RPMI8226 (cell line): ENCODE data around the gene GALNS.

Experiments
- DNase-seq: peaks from one replicate; pipeline ENCODE4 v3.0.0-alpha.2; 2015

GALNS gene

GRCh38 chr16:88855176-88855575 is 1.6 kb downstream of the GALNS start:
- no peak for DNase-seq

DNA sequence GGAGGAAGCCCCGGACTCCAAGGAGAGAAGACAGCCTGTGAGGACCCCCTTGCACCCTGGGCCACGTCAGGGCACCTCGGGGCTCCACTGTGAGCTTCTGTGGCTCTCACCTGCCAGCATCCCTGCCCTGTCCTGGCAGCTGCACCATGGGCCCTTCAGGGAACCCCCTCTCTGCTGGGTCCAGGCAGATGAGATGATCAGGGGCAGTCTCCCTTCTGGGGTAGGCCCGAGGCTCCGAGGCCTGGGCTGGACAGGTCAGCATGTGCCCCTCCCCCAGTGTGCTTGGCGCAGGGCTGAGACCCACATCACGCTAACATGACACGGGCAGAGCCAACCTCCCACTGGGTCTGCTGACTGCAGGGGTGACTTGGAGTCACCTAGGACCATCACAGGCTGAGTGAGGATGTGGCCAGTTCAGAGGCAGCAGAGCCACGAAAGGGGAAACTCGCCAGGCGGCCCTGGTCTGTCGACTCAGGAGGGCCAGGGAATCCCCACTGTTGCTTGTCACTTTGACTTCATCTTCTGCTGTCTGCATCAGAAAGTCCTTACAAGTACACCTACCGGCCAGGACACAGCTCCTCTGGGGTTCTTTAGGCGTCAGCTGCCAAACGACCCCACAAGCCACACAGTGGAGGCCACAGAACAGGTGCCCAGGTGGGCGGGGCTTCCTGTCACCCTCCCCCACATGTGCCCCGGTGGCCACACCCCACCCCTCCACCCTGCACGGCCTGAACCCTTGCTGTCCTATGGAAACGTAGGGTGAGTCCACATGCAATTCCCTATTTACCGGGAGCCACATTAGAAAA is 2.2 kb downstream of the GALNS start:
- no peak for DNase-seq

- DNase-seq = no peak
Observed at GRCh38 chr16:88853325-88853941, 3.3 kb downstream of the GALNS start.

DNA sequence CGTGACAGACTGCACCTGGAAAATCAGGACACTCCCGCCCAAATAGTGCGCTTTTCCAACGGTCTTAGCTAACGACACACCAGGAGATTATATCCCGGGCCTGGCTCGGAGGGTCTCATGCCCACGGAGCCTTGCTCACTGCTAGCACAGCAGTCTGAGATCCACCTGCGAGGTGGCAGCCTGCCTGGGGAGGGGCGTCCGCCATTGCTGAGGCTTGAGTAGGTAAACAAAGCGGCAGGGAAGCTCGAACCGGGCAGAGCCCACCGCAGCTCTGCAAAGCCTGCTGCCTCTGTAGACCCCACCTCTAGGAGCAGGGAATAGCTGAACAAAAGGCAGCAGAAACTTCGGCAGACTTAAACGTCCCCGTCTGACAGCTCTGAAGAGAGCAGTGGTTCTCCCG is 5.1 kb downstream of the GALNS start:
- no peak for DNase-seq

DNA sequence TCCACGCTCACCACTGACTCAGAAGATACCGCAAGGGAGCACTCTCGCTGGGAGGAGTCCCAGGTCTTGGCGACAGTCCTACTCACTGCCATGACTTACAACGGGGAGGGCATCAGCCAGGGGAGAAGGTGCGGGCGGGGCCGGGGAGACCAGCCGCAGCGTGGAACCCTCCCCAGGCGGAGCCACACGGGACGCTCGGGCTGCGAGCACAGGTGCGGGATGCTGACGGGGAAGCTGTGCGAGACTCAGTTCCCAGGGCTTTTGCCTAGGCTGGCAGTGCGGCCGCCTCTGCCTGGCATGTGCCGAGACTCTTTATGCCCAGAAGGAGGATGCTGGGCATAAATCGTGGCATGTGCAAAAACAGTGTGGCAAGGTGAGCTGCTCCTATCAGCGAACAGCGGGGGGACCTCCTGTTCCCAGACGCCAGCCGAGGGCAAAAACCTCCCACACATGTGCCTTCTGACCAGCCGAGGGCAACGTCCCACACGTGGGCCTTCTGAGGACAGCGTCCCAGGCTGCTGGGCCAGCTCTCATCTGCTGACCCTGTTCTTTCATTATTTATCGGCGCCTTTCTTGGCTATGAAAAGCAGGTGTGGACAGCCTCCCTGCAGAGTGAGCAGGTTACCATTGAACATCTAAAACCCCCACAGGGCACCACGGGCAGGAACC is 6.1 kb downstream of the GALNS start:
- DNase-seq = no peak

DNA sequence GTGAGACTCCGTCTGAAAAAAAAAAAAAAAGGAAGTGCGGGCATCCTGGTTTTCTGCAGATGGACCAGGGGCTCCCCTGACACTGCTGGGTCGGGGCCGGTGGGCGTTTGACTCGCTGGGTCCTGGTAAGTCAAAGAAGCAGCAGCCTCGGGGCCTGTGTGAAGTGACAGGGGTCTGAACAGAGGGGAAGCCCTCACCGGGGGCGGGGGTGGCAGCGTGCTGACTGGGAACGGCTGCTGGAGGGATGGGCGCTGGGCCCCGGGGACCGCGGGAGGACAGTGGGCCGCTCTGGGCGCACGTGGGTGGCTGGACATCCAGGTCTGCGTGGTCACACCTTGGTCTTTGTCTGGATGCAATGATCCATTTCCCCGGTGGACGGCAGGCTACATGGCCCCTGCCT is 8.2 kb downstream of the GALNS start:
- DNase-seq = no peak

- DNase-seq = no peak
Observed at GRCh38 chr16:88847654-88848053, 9.1 kb downstream of the GALNS start.

- DNase-seq = no peak
Observed at GRCh38 chr16:88846088-88846487, 10.7 kb downstream of the GALNS start.

- DNase-seq = no peak
Observed at GRCh38 chr16:88844419-88845036, 12.2 kb downstream of the GALNS start.

- no peak for DNase-seq
Observed at GRCh38 chr16:88843256-88843655, 13.5 kb downstream of the GALNS start.

- DNase-seq = no peak
Observed at GRCh38 chr16:88842806-88843205, 13.9 kb downstream of the GALNS start.

GRCh38 chr16:88842308-88842756 is 14.4 kb downstream of the GALNS start:
- no peak for DNase-seq

DNA sequence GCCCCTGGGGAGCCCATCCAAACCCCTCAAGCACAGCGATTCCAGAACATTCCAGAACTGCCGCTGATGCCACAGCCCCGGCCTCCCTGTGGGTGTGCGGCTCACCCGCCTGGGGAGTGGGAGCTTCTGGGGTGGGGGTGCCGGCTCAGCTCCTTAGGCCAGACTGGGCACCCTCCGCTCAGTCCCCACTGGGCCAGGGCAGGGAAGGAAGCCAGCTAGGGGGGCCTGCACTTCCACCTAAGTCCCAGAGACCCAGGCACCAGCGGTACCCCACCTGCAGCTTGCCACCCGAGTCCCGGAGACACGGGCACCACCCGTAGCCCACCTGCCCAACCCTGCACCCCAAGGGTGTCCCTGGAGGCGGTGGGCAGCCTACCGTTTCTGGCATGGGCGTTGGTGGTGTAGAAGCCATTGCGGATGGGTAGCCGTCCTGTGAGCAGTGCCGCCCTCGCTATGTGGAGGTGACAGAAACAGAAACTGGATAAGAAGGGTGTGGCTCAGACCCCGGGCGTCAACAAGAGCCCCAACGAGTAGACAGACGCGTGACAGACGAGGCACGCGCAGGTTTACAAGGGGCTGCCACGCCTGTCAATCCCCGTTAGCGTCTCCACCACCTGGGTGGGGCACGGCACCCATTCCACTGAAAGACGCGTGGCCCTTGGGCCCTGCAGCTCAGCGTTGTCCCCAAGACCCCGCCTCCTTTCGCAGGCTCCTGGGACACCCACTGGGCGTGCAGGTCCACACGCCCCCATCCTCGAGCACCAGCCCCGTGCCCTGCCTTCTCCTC is 15.0 kb downstream of the GALNS start:
- DNase-seq = no peak

- no peak for DNase-seq
Observed at GRCh38 chr16:88840600-88841215, 16.0 kb downstream of the GALNS start.

DNA sequence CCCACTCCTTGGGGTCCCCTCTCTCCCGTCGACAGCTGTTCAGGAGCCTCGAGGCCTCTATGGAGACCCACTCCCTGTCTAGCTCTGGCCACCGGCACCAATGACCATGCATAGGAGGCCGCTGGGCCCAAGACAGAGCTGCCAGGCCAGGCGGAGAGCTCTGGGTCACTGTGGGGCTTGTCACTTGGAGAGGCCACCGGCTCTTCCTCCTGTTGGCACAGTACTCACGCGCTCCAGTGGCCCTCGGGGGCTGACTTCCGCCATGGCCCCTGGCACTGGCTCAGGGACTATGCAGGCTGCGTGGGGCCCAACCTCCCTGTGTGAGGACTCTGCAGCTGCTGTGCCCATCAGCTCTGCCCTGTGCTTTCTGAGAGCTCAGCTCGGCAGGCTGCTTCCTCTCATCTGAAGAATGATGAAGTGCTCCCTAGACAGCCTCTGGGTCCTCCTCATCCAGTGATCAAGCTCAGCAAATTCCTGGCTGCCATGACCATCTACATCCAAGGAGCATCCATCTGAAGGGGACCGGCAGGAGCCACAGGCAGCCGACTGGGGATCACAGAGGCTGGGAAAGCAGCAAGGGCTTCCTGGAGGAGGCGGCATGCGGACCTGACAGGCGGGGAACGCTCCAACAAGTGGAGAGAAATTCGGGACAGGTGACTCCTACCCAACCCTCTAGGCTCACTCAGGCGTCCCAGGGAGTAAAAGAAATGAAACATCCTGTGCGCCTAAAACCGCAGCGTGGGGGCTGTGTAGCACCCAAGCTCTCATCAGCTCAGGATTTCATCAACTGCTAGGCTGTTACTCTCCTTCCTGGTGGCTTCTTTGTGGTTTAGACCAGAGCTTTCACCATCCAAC is 16.8 kb downstream of the GALNS start:
- no peak for DNase-seq

DNA sequence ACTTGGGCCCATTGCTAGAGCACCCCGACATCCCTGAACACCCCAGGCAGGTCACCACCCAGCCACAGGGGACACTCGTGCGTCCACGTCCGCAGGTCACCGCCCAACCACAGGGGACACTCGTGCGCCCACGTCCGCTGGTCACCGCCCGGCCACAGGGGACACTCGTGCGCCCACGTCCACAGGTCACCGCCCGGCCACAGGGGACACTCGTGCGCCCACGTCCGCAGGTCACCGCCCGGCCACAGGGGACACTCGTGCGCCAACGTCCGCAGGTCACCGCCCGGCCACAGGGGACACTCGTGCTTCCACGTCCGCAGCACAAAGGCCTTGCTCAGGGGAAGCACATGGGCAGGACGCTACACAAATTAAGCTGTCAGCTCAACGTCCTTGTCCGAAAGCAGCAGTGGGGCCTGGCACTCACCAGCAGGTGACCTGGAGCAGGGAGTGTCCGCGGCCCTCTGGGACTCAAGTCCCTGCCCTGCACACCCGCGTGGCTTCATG is 17.7 kb downstream of the GALNS start:
- DNase-seq = no peak

- no peak for DNase-seq
Observed at GRCh38 chr16:88838566-88838965, 18.2 kb downstream of the GALNS start.

DNA sequence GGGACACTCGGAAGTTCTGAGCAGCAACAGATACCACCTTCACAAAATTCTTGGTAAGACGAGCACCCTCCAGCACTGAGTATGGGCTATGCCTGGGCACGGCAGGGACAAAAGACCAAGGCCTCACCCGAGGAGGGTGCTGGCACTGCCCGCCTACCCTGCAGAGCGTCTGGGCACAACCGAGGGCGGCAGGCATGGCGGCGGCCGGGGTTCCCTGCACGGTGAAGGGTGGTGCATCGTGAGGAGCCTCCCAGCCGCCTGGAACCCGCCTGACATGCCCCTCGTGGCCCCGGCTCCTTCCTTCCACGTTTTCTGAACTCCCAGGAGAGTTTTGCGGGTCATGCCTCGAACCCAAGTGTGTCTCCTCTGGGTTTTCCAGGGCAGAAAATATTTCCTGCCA is 18.9 kb downstream of the GALNS start:
- DNase-seq = no peak

- DNase-seq = no peak
Observed at GRCh38 chr16:88836791-88837190, 20.0 kb downstream of the GALNS start.

- no peak for DNase-seq
Observed at GRCh38 chr16:88835818-88836217, 20.9 kb downstream of the GALNS start.

DNA sequence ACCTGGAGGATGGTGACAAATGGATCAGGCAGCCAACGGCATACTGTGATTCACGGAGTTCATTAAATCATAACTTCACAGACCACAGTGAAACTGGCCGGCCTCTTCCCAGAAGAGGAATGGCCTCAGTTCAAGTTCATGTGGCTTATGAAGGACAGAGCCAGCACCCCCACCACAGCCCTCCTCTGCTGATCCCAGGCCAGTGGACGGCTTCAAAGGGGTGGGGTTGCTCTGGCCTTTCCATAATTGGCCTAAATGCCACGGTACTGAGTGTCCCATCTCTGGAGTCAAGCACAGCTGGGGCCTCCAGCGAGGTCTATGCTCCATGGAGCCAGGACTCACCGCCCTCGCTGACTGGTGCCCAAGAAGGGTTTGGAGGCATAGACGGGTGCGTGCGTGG is 21.4 kb downstream of the GALNS start:
- no peak for DNase-seq
